GM12874 (cell line): ENCODE data around the gene CHP2.

Source experiments
- CTCF ChIP-seq: IDR thresholded peaks from 2 replicates; pipeline ENCODE4 v1.5.1; 2011; ENCODE audit warnings: low read depth, mild to moderate bottlenecking, control low read depth, low read length, moderate library complexity; ENCODE audit not compliant: insufficient read depth

CHP2 gene

DNA sequence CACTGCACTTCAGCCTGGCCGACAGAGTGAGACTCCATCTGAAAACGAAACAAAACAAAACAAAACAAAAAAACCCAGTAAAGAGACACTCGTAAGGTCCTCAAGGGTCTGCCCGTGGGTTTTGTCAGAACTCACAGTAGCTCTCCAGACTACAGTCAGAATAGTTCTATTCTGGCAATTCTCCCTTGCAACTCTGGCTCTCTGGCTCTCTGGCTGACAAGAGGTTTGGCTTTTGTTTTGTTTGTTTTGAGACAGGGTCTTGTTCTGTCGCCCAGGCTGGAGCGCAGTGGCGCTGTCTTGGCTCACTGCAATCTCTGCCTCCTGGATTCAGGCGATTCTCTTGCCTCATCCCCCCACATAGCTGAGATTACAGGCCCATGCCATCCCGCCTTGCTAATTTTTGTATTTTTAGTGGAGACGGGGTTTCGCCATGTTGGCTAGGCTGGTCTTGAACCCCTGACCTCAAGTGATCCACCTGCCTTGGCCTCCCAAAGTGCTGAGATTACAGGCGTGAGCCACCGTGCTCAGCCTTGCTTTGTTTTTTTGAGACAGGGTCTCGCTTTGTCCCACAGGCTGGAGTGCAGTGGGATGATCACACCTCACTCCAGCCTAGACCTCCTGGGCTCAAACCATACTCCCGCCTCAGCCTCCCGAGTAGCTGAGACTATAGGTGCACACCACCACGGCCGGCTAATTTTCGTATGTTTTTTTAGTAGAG lies 20.5 kb upstream of the CHP2 start:
- TF ChIP-seq CTCF: no peak

DNA sequence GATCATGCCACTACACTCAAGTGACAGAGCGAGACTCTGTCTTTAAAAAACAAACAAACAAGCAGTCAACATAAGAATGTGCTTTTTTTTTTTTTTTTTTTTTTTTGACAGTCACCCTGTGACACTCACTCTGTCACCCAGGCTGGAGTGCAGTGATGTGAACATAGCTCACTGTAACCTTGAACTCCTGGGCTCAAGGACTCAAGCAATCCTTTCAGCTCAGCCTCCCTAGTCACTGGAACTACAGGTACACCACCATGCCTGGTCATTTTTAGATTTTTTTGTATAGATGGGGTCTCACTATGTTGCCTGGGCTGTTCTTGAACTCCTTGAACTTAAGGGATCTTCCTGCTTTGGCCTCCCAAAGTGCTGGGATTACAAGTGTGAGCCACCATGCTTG lies 15.3 kb upstream of the CHP2 start:
- no peak for TF ChIP-seq CTCF

GRCh38 chr16:23741675-23742303 lies 13.0 kb upstream of the CHP2 start:
- no peak for TF ChIP-seq CTCF

DNA sequence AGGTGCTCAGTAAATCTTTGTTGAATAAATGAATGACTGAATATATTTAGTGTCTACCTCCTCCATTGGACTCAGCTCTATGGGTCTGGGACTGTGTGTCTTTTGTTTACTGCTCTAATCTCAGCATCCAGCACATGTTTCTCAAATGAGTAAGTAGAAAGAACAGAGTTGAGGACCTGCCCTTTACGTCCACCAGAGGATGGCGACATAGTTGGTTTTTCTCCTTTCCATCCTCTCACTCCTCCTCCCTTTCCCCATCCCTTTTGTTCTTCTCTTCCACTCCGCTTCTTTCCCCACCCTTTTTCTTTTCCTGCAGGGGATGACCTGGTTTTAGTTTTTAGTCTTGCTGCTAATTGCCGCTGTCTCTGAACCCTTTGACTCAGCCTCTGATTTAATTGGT lies 12.1 kb upstream of the CHP2 start:
- no peak for TF ChIP-seq CTCF

DNA sequence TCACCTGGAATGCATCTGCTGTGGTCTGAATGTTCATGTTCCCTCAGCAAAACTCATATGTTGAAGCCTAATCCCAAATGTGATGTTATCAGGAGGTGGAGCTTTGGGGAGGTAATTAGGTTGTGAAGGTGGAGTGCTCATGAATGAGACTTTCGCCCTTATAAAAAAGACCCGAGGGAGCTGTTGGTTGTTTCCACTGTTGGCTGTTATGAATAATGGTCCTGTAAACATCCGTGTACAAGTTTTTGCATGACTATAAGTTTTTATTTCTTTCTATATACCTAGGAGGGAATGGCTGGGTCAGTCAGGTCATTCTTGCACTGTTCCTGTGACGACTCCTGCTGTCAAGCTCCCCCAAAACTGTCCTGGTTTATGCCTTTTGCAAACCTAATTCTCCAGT lies 9.6 kb upstream of the CHP2 start:
- TF ChIP-seq CTCF: no peak

GRCh38 chr16:23748630-23749029 lies 6.2 kb upstream of the CHP2 start:
- TF ChIP-seq CTCF: no peak

DNA sequence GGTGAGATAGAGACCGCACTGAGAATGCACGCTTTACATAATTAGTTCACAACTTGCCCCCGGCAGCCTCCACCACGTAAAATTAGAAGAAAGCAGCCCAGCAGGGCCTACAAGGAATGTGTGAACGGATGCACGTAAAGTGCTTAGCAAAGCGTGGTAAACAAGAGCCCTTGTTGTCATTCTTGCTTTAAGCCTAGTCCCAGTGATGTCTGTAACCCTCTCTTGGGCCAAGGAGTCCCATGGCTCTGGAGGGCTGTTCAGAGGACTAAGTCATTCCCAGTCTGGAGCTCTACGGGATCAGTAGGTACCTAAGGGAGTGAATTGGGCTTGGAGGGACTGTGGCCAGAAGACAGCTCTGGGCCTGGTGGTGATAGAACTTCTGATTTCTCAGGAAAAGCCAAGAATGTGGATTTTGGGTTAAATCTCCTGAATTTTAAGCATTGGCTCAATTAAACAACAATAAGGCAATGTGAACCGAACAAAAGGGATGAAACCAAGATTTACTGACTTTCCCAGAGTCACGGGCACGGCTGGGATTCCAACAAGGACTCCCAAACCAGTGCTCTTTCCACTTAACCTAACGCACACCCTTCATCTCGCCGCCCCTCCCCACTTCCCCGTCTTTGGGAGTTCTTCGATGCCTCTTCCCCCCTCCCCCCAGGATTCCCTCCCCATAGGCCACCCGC lies 775 bp upstream of the CHP2 start:
- TF ChIP-seq CTCF: no peak
